Epithelial cell of proximal tubule (primary cell): Measurements from ENCODE around the gene ITSN2. TPM values are rescaled to one million over a fixed set of nuclear protein-coding genes. Genes with fewer than 3 reads are reported as not detected.

Experiments
- DNase-seq: peaks from one replicate; pipeline ENCODE4 v3.0.0-alpha.2; 2011; ENCODE audit warnings: low read depth
- H3K4me3 ChIP-seq: 2 replicates; pipeline ENCODE4 v1.5.1; 2011; ENCODE audit warnings: low read depth, mild to moderate bottlenecking, low read length
- CTCF ChIP-seq: conservative IDR thresholded peaks from 2 replicates; pipeline ENCODE4 v1.5.1; 2012; ENCODE audit warnings: low read depth, mild to moderate bottlenecking, low read length
- total RNA-seq: library from RNA; depleted of rRNA; stranded (reverse); fragments of >200 nt; gene quantifications from 2 replicates; pipeline ENCODE4 v1.2.3, GENCODE V29; 2015

ITSN2 gene
- total RNA-seq, 1 donor from 2014 or later, result 14.1 TPM

GRCh38 chr2:24313744-24314632, 46.3 kb downstream of the ITSN2 start:
- DNase-seq, result no peak
- no peak overlapping the region for H3K4me3 ChIP-seq
- TF ChIP-seq CTCF, result no peak

- H3K4me3 ChIP-seq, result no peak overlapping the region
- DNase-seq, result no peak
- no peak for TF ChIP-seq CTCF
Observed at GRCh38 chr2:24307961-24308360, 52.4 kb downstream of the ITSN2 start.

DNA sequence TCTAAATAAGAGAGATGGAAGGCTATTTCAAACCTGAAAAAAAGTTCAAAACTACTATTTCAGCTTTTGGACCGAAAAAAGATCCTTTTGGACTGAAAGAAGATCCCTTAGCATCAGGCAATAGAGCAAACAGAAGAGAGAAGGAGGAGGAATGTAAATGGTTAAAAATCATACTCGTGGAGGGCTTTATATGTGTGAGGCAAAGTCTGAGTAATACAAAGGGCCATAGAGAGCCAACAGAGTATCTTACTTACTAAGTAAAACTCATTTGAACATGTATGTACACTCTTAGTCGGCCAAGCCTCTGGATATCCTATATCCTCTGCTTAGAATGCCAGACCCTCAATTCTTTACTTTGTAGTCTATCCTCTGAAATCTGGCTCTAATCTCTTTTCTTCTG, 55.7 kb downstream of the ITSN2 start:
- TF ChIP-seq CTCF, result no peak
- no peak for DNase-seq
- no peak overlapping the region for H3K4me3 ChIP-seq

- no peak overlapping the region for H3K4me3 ChIP-seq
- no peak for TF ChIP-seq CTCF
- peak; percentile 12 for DNase-seq
Observed at GRCh38 chr2:24304098-24304497, 56.2 kb downstream of the ITSN2 start.

- DNase-seq, result no peak
- H3K4me3 ChIP-seq, result no peak overlapping the region
- TF ChIP-seq CTCF, result no peak
Observed at GRCh38 chr2:24301599-24301998, 58.7 kb downstream of the ITSN2 start.

DNA sequence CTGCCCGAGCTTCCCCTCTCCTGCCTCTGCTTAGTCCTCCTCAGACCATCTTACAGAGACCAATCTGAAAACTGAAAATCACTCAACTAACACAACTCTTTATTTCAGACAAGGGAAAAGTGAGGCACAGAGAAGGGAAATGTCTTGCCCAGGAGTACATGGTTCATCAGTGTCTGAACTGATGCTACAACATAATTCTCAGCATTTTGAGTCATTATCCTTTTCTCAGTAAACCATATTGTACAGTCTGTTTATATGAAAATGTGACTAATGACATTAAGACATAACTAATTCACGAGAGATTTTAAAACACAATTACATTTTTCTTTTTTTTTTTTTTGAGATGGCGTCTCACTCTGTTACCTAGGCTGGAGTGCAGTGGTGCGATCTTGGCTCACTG, 62.7 kb downstream of the ITSN2 start:
- no peak for TF ChIP-seq CTCF
- DNase-seq, result no peak
- no peak overlapping the region for H3K4me3 ChIP-seq

- no peak for TF ChIP-seq CTCF
- no peak overlapping the region for H3K4me3 ChIP-seq
- DNase-seq, result no peak
Observed at GRCh38 chr2:24287171-24287570, 73.2 kb downstream of the ITSN2 start.
